ENCODE results near the gene FBLIM1.
A peak's percentile ranks its signal among the peaks of the same experiment; 100 is the strongest.

The FBLIM1 gene

DNA sequence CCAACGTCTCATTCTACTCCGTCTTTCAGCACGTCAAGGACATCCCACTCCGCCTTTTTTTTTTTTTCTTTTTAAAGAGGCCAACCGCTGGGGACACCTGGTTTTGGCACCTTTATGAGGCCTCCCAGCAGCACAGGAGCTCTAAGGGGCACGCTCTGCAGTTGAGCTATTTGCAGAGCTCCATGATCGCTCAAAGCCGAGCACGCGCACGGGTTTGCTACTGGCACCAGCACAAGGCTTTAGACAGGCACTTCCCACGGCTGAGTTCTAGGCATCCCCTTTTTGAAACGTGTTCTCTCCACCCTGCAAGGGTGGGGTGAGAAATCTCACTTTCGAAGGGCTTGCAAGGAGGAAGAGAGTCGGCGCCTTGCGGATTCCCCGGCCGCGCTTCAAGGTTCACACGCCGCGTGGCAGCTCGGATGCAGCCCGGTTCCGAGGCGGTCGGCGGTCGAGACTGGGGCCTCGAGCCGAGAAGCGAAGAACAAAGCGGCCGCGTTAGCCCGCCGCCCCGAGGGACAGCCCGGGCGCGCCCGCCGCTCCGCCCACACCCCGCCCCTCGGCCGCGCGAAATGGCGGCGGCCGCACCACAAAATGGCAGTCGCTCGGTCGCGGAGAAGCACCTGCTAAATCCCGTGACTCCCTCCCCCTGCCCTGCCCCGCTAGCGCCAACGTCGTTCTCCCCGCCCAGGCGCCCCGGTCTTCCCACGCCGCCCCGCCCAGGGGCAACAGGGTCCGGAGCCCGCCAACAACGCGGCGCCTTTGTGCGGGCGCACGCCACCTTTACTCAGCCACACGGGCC lies 76.0 kb downstream of the FBLIM1 start (continued):
- TF ChIP-seq, protein P1, sequence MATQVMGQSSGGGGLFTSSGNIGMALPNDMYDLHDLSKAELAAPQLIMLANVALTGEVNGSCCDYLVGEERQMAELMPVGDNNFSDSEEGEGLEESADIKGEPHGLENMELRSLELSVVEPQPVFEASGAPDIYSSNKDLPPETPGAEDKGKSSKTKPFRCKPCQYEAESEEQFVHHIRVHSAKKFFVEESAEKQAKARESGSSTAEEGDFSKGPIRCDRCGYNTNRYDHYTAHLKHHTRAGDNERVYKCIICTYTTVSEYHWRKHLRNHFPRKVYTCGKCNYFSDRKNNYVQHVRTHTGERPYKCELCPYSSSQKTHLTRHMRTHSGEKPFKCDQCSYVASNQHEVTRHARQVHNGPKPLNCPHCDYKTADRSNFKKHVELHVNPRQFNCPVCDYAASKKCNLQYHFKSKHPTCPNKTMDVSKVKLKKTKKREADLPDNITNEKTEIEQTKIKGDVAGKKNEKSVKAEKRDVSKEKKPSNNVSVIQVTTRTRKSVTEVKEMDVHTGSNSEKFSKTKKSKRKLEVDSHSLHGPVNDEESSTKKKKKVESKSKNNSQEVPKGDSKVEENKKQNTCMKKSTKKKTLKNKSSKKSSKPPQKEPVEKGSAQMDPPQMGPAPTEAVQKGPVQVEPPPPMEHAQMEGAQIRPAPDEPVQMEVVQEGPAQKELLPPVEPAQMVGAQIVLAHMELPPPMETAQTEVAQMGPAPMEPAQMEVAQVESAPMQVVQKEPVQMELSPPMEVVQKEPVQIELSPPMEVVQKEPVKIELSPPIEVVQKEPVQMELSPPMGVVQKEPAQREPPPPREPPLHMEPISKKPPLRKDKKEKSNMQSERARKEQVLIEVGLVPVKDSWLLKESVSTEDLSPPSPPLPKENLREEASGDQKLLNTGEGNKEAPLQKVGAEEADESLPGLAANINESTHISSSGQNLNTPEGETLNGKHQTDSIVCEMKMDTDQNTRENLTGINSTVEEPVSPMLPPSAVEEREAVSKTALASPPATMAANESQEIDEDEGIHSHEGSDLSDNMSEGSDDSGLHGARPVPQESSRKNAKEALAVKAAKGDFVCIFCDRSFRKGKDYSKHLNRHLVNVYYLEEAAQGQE (tag by site-specific recombination; IDR thresholded peaks at IDR 0.05), result no peak
- peak; percentile 82 for TF ChIP-seq ZNF600 (tag by site-specific recombination; IDR thresholded peaks at IDR 0.05)
- TF ChIP-seq ZNF580 (tag by site-specific recombination; IDR thresholded peaks at IDR 0.05), result peak; percentile 64
- TF ChIP-seq GLIS2 (tag by site-specific recombination; IDR thresholded peaks at IDR 0.05), result peak; percentile 56
- TF ChIP-seq SP7 (tag by site-specific recombination; IDR thresholded peaks at IDR 0.05), result peak; percentile 47
- TF ChIP-seq ZBTB17 (tag by site-specific recombination; IDR thresholded peaks at IDR 0.05), result peak; percentile 87; the same call in 1 of the 2 replicates
- peak; percentile 62 for TF ChIP-seq ZNF76 (tag by site-specific recombination; IDR thresholded peaks at IDR 0.05; ENCODE audit: borderline replicate concordance, low read depth)
- no peak for TF ChIP-seq PRDM2 (tag by site-specific recombination; IDR thresholded peaks at IDR 0.05; ENCODE audit: borderline replicate concordance)
- TF ChIP-seq, protein P2, sequence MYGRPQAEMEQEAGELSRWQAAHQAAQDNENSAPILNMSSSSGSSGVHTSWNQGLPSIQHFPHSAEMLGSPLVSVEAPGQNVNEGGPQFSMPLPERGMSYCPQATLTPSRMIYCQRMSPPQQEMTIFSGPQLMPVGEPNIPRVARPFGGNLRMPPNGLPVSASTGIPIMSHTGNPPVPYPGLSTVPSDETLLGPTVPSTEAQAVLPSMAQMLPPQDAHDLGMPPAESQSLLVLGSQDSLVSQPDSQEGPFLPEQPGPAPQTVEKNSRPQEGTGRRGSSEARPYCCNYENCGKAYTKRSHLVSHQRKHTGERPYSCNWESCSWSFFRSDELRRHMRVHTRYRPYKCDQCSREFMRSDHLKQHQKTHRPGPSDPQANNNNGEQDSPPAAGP (tag by site-specific recombination; IDR thresholded peaks at IDR 0.05), result 0 out of 2 replicates have a peak, but pooled peaks have one; percentile 60
- TF ChIP-seq, protein P3, sequence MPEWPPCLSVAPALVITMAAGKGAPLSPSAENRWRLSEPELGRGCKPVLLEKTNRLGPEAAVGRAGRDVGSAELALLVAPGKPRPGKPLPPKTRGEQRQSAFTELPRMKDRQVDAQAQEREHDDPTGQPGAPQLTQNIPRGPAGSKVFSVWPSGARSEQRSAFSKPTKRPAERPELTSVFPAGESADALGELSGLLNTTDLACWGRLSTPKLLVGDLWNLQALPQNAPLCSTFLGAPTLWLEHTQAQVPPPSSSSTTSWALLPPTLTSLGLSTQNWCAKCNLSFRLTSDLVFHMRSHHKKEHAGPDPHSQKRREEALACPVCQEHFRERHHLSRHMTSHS (tag by site-specific recombination; IDR thresholded peaks at IDR 0.05), result no peak
- TF ChIP-seq ZNF660 (tag by site-specific recombination; IDR thresholded peaks at IDR 0.05), result peak; percentile 82
- TF ChIP-seq TSHZ1 (tag by site-specific recombination; IDR thresholded peaks at IDR 0.05; ENCODE audit: borderline replicate concordance), result peak; percentile 38; the same call in 1 of the 2 replicates
- TF ChIP-seq SCRT2 (tag by site-specific recombination; IDR thresholded peaks at IDR 0.05), result peak; percentile 98
- peak; percentile 57; the same call in 1 of the 2 replicates for TF ChIP-seq ZNF391 (tag by site-specific recombination; IDR thresholded peaks at IDR 0.05; ENCODE audit: borderline replicate concordance, low read depth)
- TF ChIP-seq ZNF555 (tag by site-specific recombination; conservative IDR thresholded peaks at IDR 0.05), result no peak
- peak; percentile 99 for TF ChIP-seq KLF10 (tag by site-specific recombination; IDR thresholded peaks at IDR 0.05)
- TF ChIP-seq ZNF335 (tag by site-specific recombination; conservative IDR thresholded peaks at IDR 0.05), result peak; percentile 90
- no peak for TF ChIP-seq RBAK (tag by site-specific recombination; IDR thresholded peaks at IDR 0.05)
- TF ChIP-seq ZEB2 (tag by site-specific recombination; IDR thresholded peaks at IDR 0.05), result peak; percentile 82
- TF ChIP-seq ZNF843 (tag by site-specific recombination; IDR thresholded peaks at IDR 0.05), result peak; percentile 72

All from HEK293 (cell line).